ENCODE measurements around the gene EIF4A3.

- no peak for TF ChIP-seq CTCF (conservative IDR thresholded peaks at IDR 0.05; ENCODE audit: low read length)
- no peak for TF ChIP-seq EZH2phosphoT487 (IDR thresholded peaks at IDR 0.05; ENCODE audit: borderline replicate concordance, low read depth, low read length)
Measured at GRCh38 chr17:80189611-80190010, 42.7 kb upstream of the EIF4A3 start.
